Astrocyte (in vitro differentiated cells and primary cell): ENCODE data around the gene CD3E.

ENCODE experiments used
- EZH2 ChIP-seq: IDR thresholded peaks from 2 replicates; pipeline ENCODE4 v1.6.1; 2012; ENCODE audit warnings: mild to moderate bottlenecking, low read length, inconsistent platforms; ENCODE audit not compliant: insufficient read depth
- TF ChIP-seq, protein P1 (sequence below): IDR thresholded peaks from 2 replicates; pipeline ENCODE4 v1.5.1; 2011; ENCODE audit warnings: low read depth, mild to moderate bottlenecking, inconsistent platforms, low read length, moderate library complexity; ENCODE audit not compliant: insufficient read depth

DNA sequence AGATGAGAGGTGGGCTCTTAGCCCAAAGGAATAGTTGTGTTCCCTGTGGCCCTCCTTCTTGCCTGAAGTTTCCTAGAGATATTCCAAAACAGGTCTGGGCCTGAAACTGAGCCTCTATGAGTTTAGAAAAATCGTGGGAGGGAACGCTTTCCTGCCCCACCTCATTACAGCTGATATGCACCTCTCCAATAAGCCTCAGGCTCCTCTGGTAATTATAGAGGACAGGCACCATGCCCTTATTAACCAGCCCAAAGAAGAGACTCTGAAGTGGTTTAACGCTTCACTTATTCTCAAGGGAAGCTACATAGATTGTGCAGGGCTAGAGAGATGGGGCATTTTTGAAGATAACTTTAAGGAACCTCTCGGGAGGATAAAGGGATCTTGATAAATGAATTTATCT is 37.0 kb upstream of the CD3E start:
- TF ChIP-seq, protein P1, sequence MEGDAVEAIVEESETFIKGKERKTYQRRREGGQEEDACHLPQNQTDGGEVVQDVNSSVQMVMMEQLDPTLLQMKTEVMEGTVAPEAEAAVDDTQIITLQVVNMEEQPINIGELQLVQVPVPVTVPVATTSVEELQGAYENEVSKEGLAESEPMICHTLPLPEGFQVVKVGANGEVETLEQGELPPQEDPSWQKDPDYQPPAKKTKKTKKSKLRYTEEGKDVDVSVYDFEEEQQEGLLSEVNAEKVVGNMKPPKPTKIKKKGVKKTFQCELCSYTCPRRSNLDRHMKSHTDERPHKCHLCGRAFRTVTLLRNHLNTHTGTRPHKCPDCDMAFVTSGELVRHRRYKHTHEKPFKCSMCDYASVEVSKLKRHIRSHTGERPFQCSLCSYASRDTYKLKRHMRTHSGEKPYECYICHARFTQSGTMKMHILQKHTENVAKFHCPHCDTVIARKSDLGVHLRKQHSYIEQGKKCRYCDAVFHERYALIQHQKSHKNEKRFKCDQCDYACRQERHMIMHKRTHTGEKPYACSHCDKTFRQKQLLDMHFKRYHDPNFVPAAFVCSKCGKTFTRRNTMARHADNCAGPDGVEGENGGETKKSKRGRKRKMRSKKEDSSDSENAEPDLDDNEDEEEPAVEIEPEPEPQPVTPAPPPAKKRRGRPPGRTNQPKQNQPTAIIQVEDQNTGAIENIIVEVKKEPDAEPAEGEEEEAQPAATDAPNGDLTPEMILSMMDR, result no peak
- no peak for TF ChIP-seq EZH2
